ENCODE results near the gene RTN4R. TPM values are rescaled to one million over a fixed set of nuclear protein-coding genes. Genes with fewer than 3 reads are reported as not detected.

Gene RTN4R
- polyA plus RNA-seq, 2 donors, result 1.9 to 2.5 TPM

DNA sequence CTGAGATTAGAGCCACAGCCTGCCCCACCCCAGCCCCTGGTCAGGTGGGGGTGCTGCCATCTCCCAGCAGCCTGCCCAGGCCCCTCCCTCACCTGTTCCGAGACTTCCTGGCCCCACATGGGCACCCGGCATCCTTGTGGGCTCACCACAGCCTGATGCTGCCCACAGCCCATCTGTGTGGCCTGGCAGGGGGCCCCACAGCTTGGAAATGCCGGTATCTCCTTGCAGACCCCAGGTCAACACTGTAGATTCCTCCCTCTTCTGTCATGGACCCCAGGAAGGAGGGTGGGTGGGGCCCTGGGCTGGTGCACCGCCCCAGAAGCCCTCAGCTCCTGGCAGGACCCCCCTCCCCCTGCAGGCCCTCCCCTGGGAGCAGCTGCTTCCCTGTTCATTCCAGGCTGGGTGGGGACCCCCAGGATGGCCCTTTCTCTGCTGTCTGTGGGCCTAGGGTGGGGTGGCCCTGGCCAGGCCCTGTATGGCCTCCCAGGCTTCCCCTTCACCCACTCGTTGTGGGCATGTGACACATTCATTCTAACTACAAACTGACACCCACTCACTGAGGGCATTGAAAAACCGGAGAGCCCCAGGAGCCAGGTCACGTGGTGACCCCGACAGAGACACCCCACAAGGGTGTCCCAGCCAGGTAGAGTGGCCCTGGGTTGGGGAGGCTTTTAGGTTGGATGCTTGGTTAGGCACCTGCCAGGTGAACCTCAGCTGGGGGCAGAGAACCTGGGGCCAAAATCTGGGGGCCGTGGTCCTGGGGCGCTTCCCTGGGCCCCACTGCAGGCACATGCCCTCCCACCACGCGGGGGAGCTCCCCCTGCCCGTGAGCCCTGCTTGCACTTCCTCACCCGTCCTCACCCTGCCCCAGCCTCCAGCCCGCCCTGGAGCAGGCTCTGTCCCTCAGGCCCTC, 73.2 kb downstream of the RTN4R start:
- no peaks in the 10 kb centered on the region for H3K36me3 ChIP-seq (ENCODE audit: control insufficient read depth in 2 of 2, insufficient read depth in 2 of 2, low read length in 1 of 2)
- 74 to 81% methylated on average over 15 of the region's 15 CpGs for WGBS, 2 donors
- H3K27me3 ChIP-seq (ENCODE audit: control insufficient read depth in 1 of 2, insufficient read depth in 2 of 2, low read length in 2 of 2), result no peaks in the 10 kb centered on the region
- H3K4me3 ChIP-seq (ENCODE audit: low read depth in 1 of 2, low read length in 2 of 2), result no peak overlapping the region
- H3K27ac ChIP-seq (ENCODE audit: low read depth in 2 of 2, low read length in 1 of 2), result no peak overlapping the region
- H3K9me3 ChIP-seq (ENCODE audit: control insufficient read depth in 2 of 2, insufficient read depth in 1 of 2, low read depth in 1 of 2, low read length in 1 of 2), result no peaks in the 10 kb centered on the region
- no peaks in the 10 kb centered on the region for H3K4me1 ChIP-seq (ENCODE audit: control insufficient read depth in 2 of 2, insufficient read depth in 2 of 2, low read length in 1 of 2)

DNA sequence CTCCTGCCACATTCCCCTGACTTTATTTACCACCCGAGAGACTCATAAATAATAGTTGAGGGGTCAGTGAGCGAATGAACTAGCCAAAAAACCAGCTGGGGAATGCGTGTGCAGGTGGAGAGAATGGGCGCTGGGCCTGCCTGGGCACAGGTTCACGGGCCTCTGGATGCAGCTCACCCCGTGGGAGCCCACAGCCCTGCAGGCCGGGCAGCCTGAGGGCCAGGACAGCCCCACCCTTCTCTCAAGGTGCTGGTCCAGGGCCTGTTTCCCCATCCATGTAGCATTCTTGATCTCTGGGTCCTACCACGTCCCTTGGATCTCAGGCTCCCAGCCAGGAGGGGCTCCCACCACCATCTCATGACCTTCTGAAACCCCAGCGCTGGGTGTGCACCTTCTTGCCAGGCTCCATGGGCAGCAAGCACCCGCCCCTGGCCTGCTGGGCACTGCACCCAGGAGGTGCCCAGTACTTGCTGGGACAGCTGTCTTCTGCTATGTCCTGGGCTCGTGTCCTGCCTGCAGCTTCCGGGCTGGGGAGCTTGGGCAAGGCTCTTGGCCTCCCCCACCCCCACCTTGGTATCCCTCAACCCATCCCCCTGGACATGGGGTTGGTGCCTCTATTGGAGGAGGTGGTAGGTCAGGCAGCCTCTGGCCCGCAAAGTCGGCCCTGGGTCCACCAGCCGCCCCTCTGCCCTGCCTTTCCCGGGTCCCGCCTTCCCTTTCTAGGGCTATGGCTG, 74.2 kb downstream of the RTN4R start:
- WGBS, 2 donors, result 75 to 87% methylated on average over 17 of the region's 17 CpGs
- Histone ChIP-seq H3K36me3 (ENCODE audit: control insufficient read depth in 2 of 2, insufficient read depth in 2 of 2, low read length in 1 of 2) (no peaks in the 10 kb centered on the region), H3K27ac (ENCODE audit: low read depth in 2 of 2, low read length in 1 of 2) (no peak overlapping the region)

DNA sequence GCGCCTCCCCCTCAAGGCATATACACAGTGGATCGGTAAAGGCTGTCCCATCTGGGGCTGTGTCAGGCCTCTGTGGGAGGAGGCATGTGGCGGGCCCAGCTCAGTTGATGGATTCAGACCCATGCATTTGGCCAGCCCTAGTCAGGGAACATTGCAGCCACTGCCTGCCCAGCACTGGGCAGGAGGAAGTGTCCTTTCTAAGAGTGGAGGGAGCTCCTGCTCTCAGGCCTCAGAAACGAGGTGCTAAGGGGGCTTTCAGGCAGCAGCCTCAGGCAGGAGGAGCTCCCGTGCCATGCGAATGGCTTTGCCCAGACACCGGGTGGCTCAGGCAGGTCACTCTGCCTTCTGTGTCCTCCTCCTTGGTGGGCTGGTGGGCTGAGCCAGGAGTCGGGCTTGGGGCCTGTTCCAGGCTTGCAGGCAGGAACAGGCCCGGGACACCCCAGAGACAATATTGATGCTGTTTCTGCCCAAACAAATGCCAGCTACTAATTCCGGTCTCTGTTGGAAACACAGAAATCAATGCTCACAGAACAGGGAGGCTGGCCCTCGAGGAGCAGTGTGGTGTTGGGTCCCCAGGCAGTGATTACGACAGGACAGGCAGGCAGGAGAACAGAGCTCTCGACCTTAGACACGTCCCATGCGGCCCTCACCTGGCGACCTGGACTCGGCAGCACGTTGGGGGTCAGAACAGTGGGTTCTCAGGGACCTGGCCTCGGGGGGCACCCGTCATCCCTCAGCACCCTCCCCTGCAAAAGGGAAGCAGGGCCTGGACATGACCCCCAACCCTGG, 75.0 kb downstream of the RTN4R start:
- no peaks in the 10 kb centered on the region for H3K36me3 ChIP-seq (ENCODE audit: control insufficient read depth in 2 of 2, insufficient read depth in 2 of 2, low read length in 1 of 2)
- 64 to 74% methylated on average over 20 of the region's 20 CpGs for WGBS, 2 donors
- H3K27ac ChIP-seq (ENCODE audit: low read depth in 2 of 2, low read length in 1 of 2), result no peak overlapping the region
- no peaks in the 10 kb centered on the region for H3K4me1 ChIP-seq (ENCODE audit: control insufficient read depth in 2 of 2, insufficient read depth in 2 of 2, low read length in 1 of 2)
- H3K9me3 ChIP-seq (ENCODE audit: control insufficient read depth in 2 of 2, insufficient read depth in 1 of 2, low read depth in 1 of 2, low read length in 1 of 2), result no peaks in the 10 kb centered on the region
- H3K27me3 ChIP-seq (ENCODE audit: control insufficient read depth in 1 of 2, insufficient read depth in 2 of 2, low read length in 2 of 2), result no peaks in the 10 kb centered on the region
- no peak overlapping the region for H3K4me3 ChIP-seq (ENCODE audit: low read depth in 1 of 2, low read length in 2 of 2)

More for the DNA sequence above, 74.2 kb downstream of the RTN4R start:
- H3K27me3 ChIP-seq (ENCODE audit: control insufficient read depth in 1 of 2, insufficient read depth in 2 of 2, low read length in 2 of 2), result no peaks in the 10 kb centered on the region
- H3K9me3 ChIP-seq (ENCODE audit: control insufficient read depth in 2 of 2, insufficient read depth in 1 of 2, low read depth in 1 of 2, low read length in 1 of 2), result no peaks in the 10 kb centered on the region
- H3K4me3 ChIP-seq (ENCODE audit: low read depth in 1 of 2, low read length in 2 of 2), result no peak overlapping the region
- no peaks in the 10 kb centered on the region for H3K4me1 ChIP-seq (ENCODE audit: control insufficient read depth in 2 of 2, insufficient read depth in 2 of 2, low read length in 1 of 2)

DNA sequence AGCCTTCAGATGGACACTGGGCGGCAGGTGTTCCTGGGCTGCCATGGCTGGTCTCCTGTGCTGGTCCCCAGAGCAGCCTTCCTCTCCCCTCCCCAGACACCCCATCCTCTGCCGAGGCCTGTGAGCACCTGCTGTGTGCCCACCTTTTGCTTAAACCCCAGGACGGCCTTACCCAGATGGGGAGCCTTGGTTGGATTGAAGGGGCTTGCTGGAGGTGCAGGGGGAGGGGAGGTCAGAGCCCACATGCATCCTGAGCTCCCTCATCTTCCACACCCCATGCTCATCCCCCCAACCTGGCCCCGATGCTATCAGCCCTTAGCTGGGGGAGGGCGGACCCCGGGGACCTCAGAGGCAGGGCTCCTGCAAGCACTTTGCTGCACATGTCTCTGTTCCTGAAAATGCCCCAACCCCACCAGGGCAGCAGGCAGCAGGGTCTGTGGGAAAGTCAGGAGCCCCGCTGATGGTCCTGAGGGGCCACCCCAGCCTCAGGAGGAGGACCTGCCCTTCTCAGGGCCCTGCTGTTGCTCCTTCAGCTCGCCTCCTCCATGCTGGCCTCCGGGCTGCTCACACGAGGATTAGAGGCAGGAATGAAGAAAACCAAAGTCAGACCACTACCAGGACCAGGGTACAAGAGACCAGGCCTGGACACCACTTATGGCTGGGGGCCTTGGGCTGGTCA, 75.7 kb downstream of the RTN4R start:
- H3K27ac ChIP-seq (ENCODE audit: low read depth in 2 of 2, low read length in 1 of 2), result no peak overlapping the region
- H3K4me3 ChIP-seq (ENCODE audit: low read depth in 1 of 2, low read length in 2 of 2), result no peak overlapping the region
- H3K36me3 ChIP-seq (ENCODE audit: control insufficient read depth in 2 of 2, insufficient read depth in 2 of 2, low read length in 1 of 2), result no peaks in the 10 kb centered on the region
- no peaks in the 10 kb centered on the region for H3K27me3 ChIP-seq (ENCODE audit: control insufficient read depth in 1 of 2, insufficient read depth in 2 of 2, low read length in 2 of 2)
- 82 to 90% methylated on average over 10 of the region's 10 CpGs for WGBS, 2 donors
- H3K9me3 ChIP-seq (ENCODE audit: control insufficient read depth in 2 of 2, insufficient read depth in 1 of 2, low read depth in 1 of 2, low read length in 1 of 2), result no peaks in the 10 kb centered on the region
- no peaks in the 10 kb centered on the region for H3K4me1 ChIP-seq (ENCODE audit: control insufficient read depth in 2 of 2, insufficient read depth in 2 of 2, low read length in 1 of 2)

DNA sequence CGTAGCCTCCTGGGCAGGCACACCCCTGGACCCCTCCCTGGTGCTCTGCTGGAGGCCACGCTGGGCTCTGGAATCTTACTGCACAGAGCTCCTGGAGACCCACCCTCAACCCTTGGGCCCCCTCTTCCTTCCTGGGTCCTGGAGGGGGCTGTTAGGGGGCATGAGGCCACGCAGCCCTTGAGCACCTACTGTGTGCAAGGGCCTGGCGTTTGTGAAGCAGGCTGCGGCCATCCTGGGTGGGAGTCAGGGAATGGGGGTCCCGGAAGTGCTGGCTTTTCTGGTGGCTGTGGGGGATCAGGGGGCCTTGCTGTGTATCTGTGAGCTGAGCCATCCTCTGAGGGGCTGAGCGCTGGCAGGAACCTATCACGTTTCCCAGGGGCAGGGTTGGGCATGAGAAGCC, 76.3 kb downstream of the RTN4R start:
- no peak overlapping the region for H3K27ac ChIP-seq (ENCODE audit: low read depth in 2 of 2, low read length in 1 of 2)
- 74 to 83% methylated on average over 8 of the region's 8 CpGs for WGBS, 2 donors
- no peaks in the 10 kb centered on the region for H3K36me3 ChIP-seq (ENCODE audit: control insufficient read depth in 2 of 2, insufficient read depth in 2 of 2, low read length in 1 of 2)
- no peak overlapping the region for H3K4me3 ChIP-seq (ENCODE audit: low read depth in 1 of 2, low read length in 2 of 2)
- H3K27me3 ChIP-seq (ENCODE audit: control insufficient read depth in 1 of 2, insufficient read depth in 2 of 2, low read length in 2 of 2), result no peaks in the 10 kb centered on the region
- H3K4me1 ChIP-seq (ENCODE audit: control insufficient read depth in 2 of 2, insufficient read depth in 2 of 2, low read length in 1 of 2), result no peaks in the 10 kb centered on the region
- no peaks in the 10 kb centered on the region for H3K9me3 ChIP-seq (ENCODE audit: control insufficient read depth in 2 of 2, insufficient read depth in 1 of 2, low read depth in 1 of 2, low read length in 1 of 2)

Other genes with a start within 250 kb of the RTN4R start
- 1 to 10 TPM; 9.5 to 9.8 TPM for gene TANGO2, start 247.2 kb downstream of the RTN4R start, polyA plus RNA-seq
- 10 to 100 TPM; 14.1 to 21.6 TPM for gene DGCR8, start 188.1 kb downstream of the RTN4R start, polyA plus RNA-seq
- 100 to 1,000 TPM in 1 of 2 donors, 10 to 100 TPM in 1; 49.2 to 136 TPM for gene RANBP1, start 152.2 kb downstream of the RTN4R start, polyA plus RNA-seq
- 10 to 100 TPM; 41.1 to 77.1 TPM for gene TRMT2A, start 151.1 kb downstream of the RTN4R start, polyA plus RNA-seq
- 10 to 100 TPM; 21.3 to 33.6 TPM for gene ZDHHC8, start 136.5 kb downstream of the RTN4R start, polyA plus RNA-seq
- gene CCDC188, start 117.3 kb downstream of the RTN4R start, polyA plus RNA-seq, result under 1 TPM; 0.35 to 0.65 TPM
- gene DGCR6L, start 51.7 kb upstream of the RTN4R start, polyA plus RNA-seq, result 10 to 100 TPM; 43.9 to 44.7 TPM
- gene ZNF74, start 125.8 kb upstream of the RTN4R start, polyA plus RNA-seq, result 1 to 10 TPM; 3.8 to 4.0 TPM
- 1 to 10 TPM in 1 of 2 donors, under 1 TPM in 1; 0.57 to 1.0 TPM for gene SCARF2, start 169.5 kb upstream of the RTN4R start, polyA plus RNA-seq
- gene KLHL22, start 227.5 kb upstream of the RTN4R start, polyA plus RNA-seq, result 1 to 10 TPM; 5.7 to 6.3 TPM
- 10 to 100 TPM; 31.0 to 55.9 TPM for gene MED15, start 239.3 kb upstream of the RTN4R start, polyA plus RNA-seq

All from esophagus (tissue), 2 donors.